ENCODE data around the gene CD44.

CD44 gene

GRCh38 chr11:35256296-35256695 is 117.3 kb downstream of the CD44 start:
- Histone ChIP-seq H3K9me3 (ENCODE audit: low read depth, low read length) (no peaks in the 10 kb centered on the region), H3K9ac (ENCODE audit: insufficient read length) (no peak overlapping the region), H3K27ac (no peak overlapping the region), H3K4me3 (no peak overlapping the region), H3K36me3 (ENCODE audit: insufficient read depth, low read length) (no peaks in the 10 kb centered on the region)
- TF ChIP-seq FOXP2 (optimal IDR thresholded peaks at IDR 0.05; ENCODE audit: control extremely low read depth, extremely low read length, insufficient read depth), result no peak
- TF ChIP-seq EZH2 (IDR thresholded peaks at IDR 0.05), result no peak
- TF ChIP-seq POLR2AphosphoS5 (IDR thresholded peaks at IDR 0.05; ENCODE audit: borderline replicate concordance, low read depth, low read length), result no peak
- DNase-seq (ENCODE audit: low read depth, low spot score), result no peak

DNA sequence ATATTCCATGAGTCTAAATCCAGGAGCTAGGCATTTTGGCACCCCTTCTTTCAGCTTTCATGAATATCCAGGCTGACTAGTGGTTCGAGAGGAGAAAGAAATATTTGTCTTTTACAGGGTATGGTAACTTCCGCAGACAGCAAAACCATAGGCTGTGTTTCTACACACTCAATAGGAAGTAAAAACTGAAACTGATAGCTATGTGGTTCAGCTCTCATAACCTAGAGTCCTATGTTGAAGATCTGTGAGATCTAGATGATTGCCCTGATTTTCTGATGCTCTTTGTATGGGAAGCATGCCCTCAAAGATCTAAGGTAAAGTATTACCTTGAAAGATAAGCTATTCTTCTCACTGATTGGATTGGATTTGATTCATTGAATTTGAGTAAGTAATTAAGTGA is 118.3 kb downstream of the CD44 start:
- no peaks in the 10 kb centered on the region for H3K9me3 ChIP-seq (ENCODE audit: low read depth, low read length)
- no peaks in the 10 kb centered on the region for H3K36me3 ChIP-seq (ENCODE audit: insufficient read depth, low read length)
- H3K27ac ChIP-seq, result no peak overlapping the region
- no peak for TF ChIP-seq FOXP2 (optimal IDR thresholded peaks at IDR 0.05; ENCODE audit: control extremely low read depth, extremely low read length, insufficient read depth)
- TF ChIP-seq POLR2AphosphoS5 (IDR thresholded peaks at IDR 0.05; ENCODE audit: borderline replicate concordance, low read depth, low read length), result no peak
- no peak for TF ChIP-seq EZH2 (IDR thresholded peaks at IDR 0.05)
- H3K9ac ChIP-seq (ENCODE audit: insufficient read length), result no peak overlapping the region
- no peak for DNase-seq (ENCODE audit: low read depth, low spot score)
- no peak overlapping the region for H3K4me3 ChIP-seq

DNA sequence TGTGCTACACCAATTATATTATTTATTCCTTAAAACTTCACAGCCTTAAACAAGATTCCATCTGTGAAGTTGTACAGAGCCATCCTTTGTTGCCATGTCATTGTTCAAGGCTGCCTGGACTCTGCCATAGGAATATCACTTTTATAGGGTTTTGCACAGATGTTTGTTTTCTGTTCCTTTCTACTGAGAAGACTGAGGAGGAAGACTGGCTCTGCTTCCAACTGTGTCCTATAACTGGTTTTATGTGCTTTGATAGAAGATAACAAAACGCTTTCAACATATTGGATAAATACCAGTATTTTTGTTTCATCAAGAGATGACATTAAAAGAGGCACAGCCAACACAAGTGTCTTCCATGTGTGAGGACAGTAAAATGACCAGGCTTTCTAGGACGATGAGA is 120.6 kb downstream of the CD44 start:
- no peak for DNase-seq (ENCODE audit: low read depth, low spot score)
- H3K9ac ChIP-seq (ENCODE audit: insufficient read length), result no peak overlapping the region
- no peaks in the 10 kb centered on the region for H3K36me3 ChIP-seq (ENCODE audit: insufficient read depth, low read length)
- no peaks in the 10 kb centered on the region for H3K9me3 ChIP-seq (ENCODE audit: low read depth, low read length)
- H3K4me3 ChIP-seq, result no peak overlapping the region
- H3K27ac ChIP-seq, result no peak overlapping the region
- TF ChIP-seq POLR2AphosphoS5 (IDR thresholded peaks at IDR 0.05; ENCODE audit: borderline replicate concordance, low read depth, low read length), result no peak
- TF ChIP-seq FOXP2 (optimal IDR thresholded peaks at IDR 0.05; ENCODE audit: control extremely low read depth, extremely low read length, insufficient read depth), result no peak
- TF ChIP-seq EZH2 (IDR thresholded peaks at IDR 0.05), result no peak

- Histone ChIP-seq H3K9me3 (ENCODE audit: low read depth, low read length) (no peaks in the 10 kb centered on the region), H3K27ac (no peak overlapping the region), H3K4me3 (no peak overlapping the region), H3K36me3 (ENCODE audit: insufficient read depth, low read length) (no peaks in the 10 kb centered on the region), H3K9ac (ENCODE audit: insufficient read length) (no peak overlapping the region)
- TF ChIP-seq EZH2 (IDR thresholded peaks at IDR 0.05), result no peak
- no peak for TF ChIP-seq POLR2AphosphoS5 (IDR thresholded peaks at IDR 0.05; ENCODE audit: borderline replicate concordance, low read depth, low read length)
- no peak for TF ChIP-seq FOXP2 (optimal IDR thresholded peaks at IDR 0.05; ENCODE audit: control extremely low read depth, extremely low read length, insufficient read depth)
- no peak for DNase-seq (ENCODE audit: low read depth, low spot score)
Measured at GRCh38 chr11:35260342-35260985, 121.5 kb downstream of the CD44 start.

- H3K36me3 ChIP-seq (ENCODE audit: insufficient read depth, low read length), result no peaks in the 10 kb centered on the region
- no peak overlapping the region for H3K4me3 ChIP-seq
- H3K9ac ChIP-seq (ENCODE audit: insufficient read length), result no peak overlapping the region
- no peak for TF ChIP-seq EZH2 (IDR thresholded peaks at IDR 0.05)
- no peak for TF ChIP-seq FOXP2 (optimal IDR thresholded peaks at IDR 0.05; ENCODE audit: control extremely low read depth, extremely low read length, insufficient read depth)
- TF ChIP-seq POLR2AphosphoS5 (IDR thresholded peaks at IDR 0.05; ENCODE audit: borderline replicate concordance, low read depth, low read length), result no peak
- no peak overlapping the region for H3K27ac ChIP-seq
- no peak for DNase-seq (ENCODE audit: low read depth, low spot score)
- H3K9me3 ChIP-seq (ENCODE audit: low read depth, low read length), result no peaks in the 10 kb centered on the region
Measured at GRCh38 chr11:35261197-35261596, 122.2 kb downstream of the CD44 start.

GRCh38 chr11:35262056-35262455 is 123.1 kb downstream of the CD44 start:
- no peaks in the 10 kb centered on the region for H3K9me3 ChIP-seq (ENCODE audit: low read depth, low read length)
- no peak overlapping the region for H3K9ac ChIP-seq (ENCODE audit: insufficient read length)
- H3K36me3 ChIP-seq (ENCODE audit: insufficient read depth, low read length), result no peaks in the 10 kb centered on the region
- no peak overlapping the region for H3K4me3 ChIP-seq
- DNase-seq (ENCODE audit: low read depth, low spot score), result no peak
- H3K27ac ChIP-seq, result no peak overlapping the region
- TF ChIP-seq EZH2 (IDR thresholded peaks at IDR 0.05), result no peak
- TF ChIP-seq POLR2AphosphoS5 (IDR thresholded peaks at IDR 0.05; ENCODE audit: borderline replicate concordance, low read depth, low read length), result no peak
- no peak for TF ChIP-seq FOXP2 (optimal IDR thresholded peaks at IDR 0.05; ENCODE audit: control extremely low read depth, extremely low read length, insufficient read depth)

GRCh38 chr11:35262735-35263134 is 123.8 kb downstream of the CD44 start:
- H3K4me3 ChIP-seq, result no peak overlapping the region
- no peaks in the 10 kb centered on the region for H3K9me3 ChIP-seq (ENCODE audit: low read depth, low read length)
- TF ChIP-seq EZH2 (IDR thresholded peaks at IDR 0.05) (no peak), POLR2AphosphoS5 (IDR thresholded peaks at IDR 0.05; ENCODE audit: borderline replicate concordance, low read depth, low read length) (no peak), FOXP2 (optimal IDR thresholded peaks at IDR 0.05; ENCODE audit: control extremely low read depth, extremely low read length, insufficient read depth) (no peak)
- no peak for DNase-seq (ENCODE audit: low read depth, low spot score)
- H3K9ac ChIP-seq (ENCODE audit: insufficient read length), result no peak overlapping the region
- no peak overlapping the region for H3K27ac ChIP-seq
- H3K36me3 ChIP-seq (ENCODE audit: insufficient read depth, low read length), result no peaks in the 10 kb centered on the region

DNA sequence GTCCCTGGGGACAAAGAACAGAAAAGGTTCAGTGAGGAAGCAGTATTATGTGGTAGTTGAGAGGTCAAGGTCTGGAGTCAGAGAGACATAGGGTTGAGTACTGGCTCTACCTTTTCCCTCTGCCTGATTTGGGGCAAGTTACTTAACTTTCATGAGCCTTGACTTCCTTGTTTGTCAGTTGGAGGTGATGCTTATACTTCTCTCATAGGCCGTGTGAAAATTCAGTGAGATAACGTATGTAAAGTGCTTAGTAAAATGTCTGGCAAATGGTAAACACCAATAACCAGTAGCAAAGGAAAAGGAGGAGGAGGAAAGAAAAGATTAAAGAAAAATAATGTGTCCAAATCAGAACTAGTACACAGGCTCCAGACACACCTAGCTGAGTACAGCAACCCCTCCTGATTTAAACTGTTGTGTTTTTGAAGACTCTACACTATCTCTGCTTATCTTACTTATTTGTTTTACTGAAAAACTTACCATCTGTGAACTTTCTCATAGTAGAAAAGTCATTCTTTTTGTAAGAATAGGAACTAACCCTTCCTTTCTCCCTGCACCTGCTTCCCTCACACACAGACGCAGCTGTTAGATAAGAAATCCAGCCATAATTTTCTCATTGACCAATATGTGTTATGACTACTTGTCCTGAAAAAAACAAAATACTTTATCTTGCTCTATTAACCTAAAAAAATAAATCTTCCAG is 126.9 kb downstream of the CD44 start:
- H3K4me3 ChIP-seq, result no peak overlapping the region
- no peaks in the 10 kb centered on the region for H3K9me3 ChIP-seq (ENCODE audit: low read depth, low read length)
- H3K36me3 ChIP-seq (ENCODE audit: insufficient read depth, low read length), result no peaks in the 10 kb centered on the region
- no peak for TF ChIP-seq FOXP2 (optimal IDR thresholded peaks at IDR 0.05; ENCODE audit: control extremely low read depth, extremely low read length, insufficient read depth)
- no peak for TF ChIP-seq POLR2AphosphoS5 (IDR thresholded peaks at IDR 0.05; ENCODE audit: borderline replicate concordance, low read depth, low read length)
- TF ChIP-seq EZH2 (IDR thresholded peaks at IDR 0.05), result no peak
- no peak overlapping the region for H3K27ac ChIP-seq
- no peak overlapping the region for H3K9ac ChIP-seq (ENCODE audit: insufficient read length)
- no peak for DNase-seq (ENCODE audit: low read depth, low spot score)

Measured in SK-N-MC (cell line).